HEK293 (cell line): ENCODE results near the gene EIF4E2.

ENCODE experiments used
- TSHZ1 ChIP-seq: fragments of 450-650 bp; formaldehyde crosslinking; IDR thresholded peaks from 2 replicates; pipeline ENCODE4 v1.5.1; 2016; ENCODE audit warnings: missing biosample characterization, missing genetic modification characterization, borderline replicate concordance
- YY1 ChIP-seq: fragments of 450-650 bp; formaldehyde crosslinking; IDR thresholded peaks from 2 replicates; pipeline ENCODE4 v1.5.1; 2018; ENCODE audit warnings: missing biosample characterization, missing genetic modification characterization
- ZNF140 ChIP-seq: fragments of 450-650 bp; formaldehyde crosslinking; IDR thresholded peaks from 2 replicates; pipeline ENCODE4 v1.5.1; 2016; ENCODE audit warnings: missing biosample characterization, missing genetic modification characterization
- ZNF416 ChIP-seq: fragments of 450-650 bp; formaldehyde crosslinking; IDR thresholded peaks from 2 replicates; pipeline ENCODE4 v1.5.1; 2016; ENCODE audit warnings: missing biosample characterization, missing genetic modification characterization
- ZNF510 ChIP-seq: fragments of 450-650 bp; formaldehyde crosslinking; IDR thresholded peaks from 2 replicates; pipeline ENCODE4 v1.5.1; 2018; ENCODE audit warnings: mild to moderate bottlenecking, missing genetic modification characterization, missing biosample characterization; ENCODE audit not compliant: insufficient replicate concordance
- TF ChIP-seq, protein P1 (sequence below): fragments of 450-650 bp; formaldehyde crosslinking; IDR thresholded peaks from 2 replicates; pipeline ENCODE4 v1.5.1; 2016; ENCODE audit warnings: missing biosample characterization, missing genetic modification characterization
- TF ChIP-seq, protein P2 (sequence below): fragments of 450-650 bp; formaldehyde crosslinking; IDR thresholded peaks from 2 replicates; pipeline ENCODE4 v1.5.1; 2016; ENCODE audit warnings: missing biosample characterization, missing genetic modification characterization

- TF ChIP-seq, protein P1, sequence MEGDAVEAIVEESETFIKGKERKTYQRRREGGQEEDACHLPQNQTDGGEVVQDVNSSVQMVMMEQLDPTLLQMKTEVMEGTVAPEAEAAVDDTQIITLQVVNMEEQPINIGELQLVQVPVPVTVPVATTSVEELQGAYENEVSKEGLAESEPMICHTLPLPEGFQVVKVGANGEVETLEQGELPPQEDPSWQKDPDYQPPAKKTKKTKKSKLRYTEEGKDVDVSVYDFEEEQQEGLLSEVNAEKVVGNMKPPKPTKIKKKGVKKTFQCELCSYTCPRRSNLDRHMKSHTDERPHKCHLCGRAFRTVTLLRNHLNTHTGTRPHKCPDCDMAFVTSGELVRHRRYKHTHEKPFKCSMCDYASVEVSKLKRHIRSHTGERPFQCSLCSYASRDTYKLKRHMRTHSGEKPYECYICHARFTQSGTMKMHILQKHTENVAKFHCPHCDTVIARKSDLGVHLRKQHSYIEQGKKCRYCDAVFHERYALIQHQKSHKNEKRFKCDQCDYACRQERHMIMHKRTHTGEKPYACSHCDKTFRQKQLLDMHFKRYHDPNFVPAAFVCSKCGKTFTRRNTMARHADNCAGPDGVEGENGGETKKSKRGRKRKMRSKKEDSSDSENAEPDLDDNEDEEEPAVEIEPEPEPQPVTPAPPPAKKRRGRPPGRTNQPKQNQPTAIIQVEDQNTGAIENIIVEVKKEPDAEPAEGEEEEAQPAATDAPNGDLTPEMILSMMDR (tag by site-specific recombination), result no peak
- TF ChIP-seq ZNF140 (tag by site-specific recombination) (no peak), ZNF510 (tag by site-specific recombination) (no peak), YY1 (tag by site-specific recombination) (no peak), TSHZ1 (tag by site-specific recombination) (no peak), ZNF416 (tag by site-specific recombination) (no peak)
- TF ChIP-seq, protein P2, sequence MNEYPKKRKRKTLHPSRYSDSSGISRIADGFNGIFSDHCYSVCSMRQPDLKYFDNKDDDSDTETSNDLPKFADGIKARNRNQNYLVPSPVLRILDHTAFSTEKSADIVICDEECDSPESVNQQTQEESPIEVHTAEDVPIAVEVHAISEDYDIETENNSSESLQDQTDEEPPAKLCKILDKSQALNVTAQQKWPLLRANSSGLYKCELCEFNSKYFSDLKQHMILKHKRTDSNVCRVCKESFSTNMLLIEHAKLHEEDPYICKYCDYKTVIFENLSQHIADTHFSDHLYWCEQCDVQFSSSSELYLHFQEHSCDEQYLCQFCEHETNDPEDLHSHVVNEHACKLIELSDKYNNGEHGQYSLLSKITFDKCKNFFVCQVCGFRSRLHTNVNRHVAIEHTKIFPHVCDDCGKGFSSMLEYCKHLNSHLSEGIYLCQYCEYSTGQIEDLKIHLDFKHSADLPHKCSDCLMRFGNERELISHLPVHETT (tag by site-specific recombination), result no peak
Observed at GRCh38 chr2:232563580-232563979, 13.1 kb downstream of the EIF4E2 start.
